Hepatocyte (in vitro differentiated cells): Measurements from ENCODE around the gene PERM1. TPM values are rescaled to one million over a fixed set of nuclear protein-coding genes. Genes with fewer than 3 reads are reported as not detected.
"Not testable (repeated sequence)": the region's sequence is repeated elsewhere in the genome, so short reads cannot be mapped to it uniquely, and the experiment has no call there.

Experiments
- DNase-seq: peaks from one replicate; pipeline ENCODE4 v3.0.0-alpha.2; 2016; ENCODE audit warnings: low spot score
- H2AFZ ChIP-seq: fragments of 200-600 bp; sonication (generic); 2 replicates; pipeline ENCODE4 v1.6.0; 2016; ENCODE audit warnings: antibody characterized with exemption, mild to moderate bottlenecking
- H3K27ac ChIP-seq: fragments of 200-600 bp; sonication (generic); 2 replicates; pipeline ENCODE4 v1.5.1; 2016; ENCODE audit warnings: mild to moderate bottlenecking
- H3K27me3 ChIP-seq: fragments of 200-600 bp; sonication (generic); 2 replicates; pipeline ENCODE4 v1.6.1; 2016
- H3K36me3 ChIP-seq: fragments of 200-600 bp; sonication (generic); replicated peaks from 2 replicates; pipeline ENCODE4 v1.5.1; 2016; ENCODE audit warnings: low read depth; ENCODE audit not compliant: insufficient read depth
- H3K4me1 ChIP-seq: fragments of 200-600 bp; sonication (generic); 2 replicates; pipeline ENCODE4 v1.5.1; 2016; ENCODE audit warnings: mild to moderate bottlenecking, moderate library complexity; ENCODE audit not compliant: insufficient read depth
- H3K4me2 ChIP-seq: fragments of 200-600 bp; sonication (generic); 2 replicates; pipeline ENCODE4 v1.6.0; 2016
- H3K4me3 ChIP-seq: fragments of 200-600 bp; sonication (generic); 2 replicates; pipeline ENCODE4 v1.5.1; 2016; ENCODE audit warnings: mild to moderate bottlenecking
- H3K79me2 ChIP-seq: fragments of 200-600 bp; sonication (generic); 2 replicates; pipeline ENCODE4 v1.6.0; 2017; ENCODE audit warnings: mild to moderate bottlenecking
- H3K9me2 ChIP-seq: fragments of 200-600 bp; sonication (generic); replicated peaks from 2 replicates; pipeline ENCODE4 v1.6.0; 2017; ENCODE audit warnings: mild to moderate bottlenecking; ENCODE audit not compliant: insufficient read depth
- H3K9me3 ChIP-seq: fragments of 200-600 bp; sonication (generic); 2 replicates; pipeline ENCODE4 v1.5.1; 2016; ENCODE audit warnings: low read depth, mild to moderate bottlenecking
- H4K20me1 ChIP-seq: fragments of 200-600 bp; sonication (generic); 2 replicates; pipeline ENCODE4 v1.6.0; 2016; ENCODE audit warnings: mild to moderate bottlenecking; ENCODE audit not compliant: insufficient read depth, poor library complexity, severe bottlenecking
- CTCF ChIP-seq: fragments of 200-600 bp; sonication (generic); IDR thresholded peaks from 2 replicates; pipeline ENCODE4 v1.5.1; 2016; ENCODE audit warnings: antibody characterized with exemption, mild to moderate bottlenecking; ENCODE audit not compliant: poor library complexity
- EZH2 ChIP-seq: fragments of 200-600 bp; sonication (generic); IDR thresholded peaks from 2 replicates; pipeline ENCODE4 v1.6.1; 2016; ENCODE audit warnings: antibody characterized with exemption, mild to moderate bottlenecking, borderline replicate concordance
- WGBS: methylation state at CpG from one replicate; pipeline ENCODE4 v1.1.6; 2016; ENCODE audit warnings: low lambda C conversion rate; ENCODE audit errors: missing lambda C conversion rate; 5-methylcytosine and 5-hydroxymethylcytosine counted together
- polyA plus RNA-seq: library from polyadenylated mRNA; unstranded; fragments of >200 nt; fragmentation: Nextera tagmentation; extraction: Ambion mirVana; gene quantifications from 2 replicates; pipeline ENCODE4 v1.2.1, GENCODE V29; 2016
- total RNA-seq: library from RNA; depleted of rRNA; stranded (reverse); fragments of >200 nt; gene quantifications from 2 replicates; pipeline ENCODE4 v1.2.3, GENCODE V29; 2014

PERM1 gene
- total and polyA plus RNA-seq, 2 experiments from 2014 or later, result 1.3 TPM; not detected in 1

DNA sequence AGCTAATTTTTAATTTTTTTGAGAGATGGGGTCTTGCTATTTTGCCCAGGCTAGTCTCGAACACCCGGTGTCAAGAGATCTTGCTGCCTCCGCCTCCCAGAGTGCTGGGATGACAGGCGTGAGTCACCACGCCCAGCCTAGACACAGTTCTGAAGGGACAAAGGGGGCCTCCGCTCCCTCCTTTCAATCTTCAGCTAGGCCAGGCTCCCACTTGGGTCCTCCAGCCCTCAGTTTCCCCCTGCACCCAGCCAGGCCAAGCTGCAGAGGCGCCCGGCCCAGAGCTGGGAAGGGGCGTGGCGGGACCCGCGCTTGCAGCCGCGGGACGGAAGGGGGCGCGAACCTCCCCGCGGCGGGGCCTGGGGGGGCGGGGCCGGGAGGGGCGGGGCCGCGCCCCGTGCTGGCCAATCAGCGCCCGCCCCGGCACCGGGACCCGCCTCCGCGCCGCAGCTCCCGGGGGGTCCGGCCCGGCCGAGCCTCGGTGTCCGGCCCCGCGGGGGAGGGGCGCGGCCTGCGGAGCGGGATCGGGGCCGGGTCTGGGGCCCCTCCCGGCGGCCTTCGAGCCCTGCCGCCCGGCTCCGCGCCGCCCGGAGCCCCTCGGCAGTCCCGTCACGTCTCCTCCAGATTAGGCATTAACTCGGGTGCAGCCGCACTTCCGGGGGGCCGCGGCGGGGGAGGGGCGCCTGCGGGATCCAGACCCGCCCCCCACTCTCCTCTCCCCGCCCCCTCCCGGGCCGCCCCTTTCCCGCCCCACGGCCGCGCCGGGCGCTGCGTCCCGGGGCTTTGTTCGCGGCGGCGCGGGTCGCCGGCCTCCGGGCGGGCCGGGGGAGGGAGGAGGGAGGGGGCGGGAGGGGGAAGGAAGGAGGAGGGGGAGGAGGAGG is 37.5 kb upstream of the PERM1 start:
- Histone ChIP-seq H4K20me1 (no peaks in the 10 kb centered on the region), H3K79me2 (peaks cover 29% of the 10 kb centered on the region), H3K4me2 (peak overlapping the region; percentile 97), H3K36me3 (no peaks in the 10 kb centered on the region), H3K27ac (peak overlapping the region; percentile 97), H3K9me2 (no peaks in the 10 kb centered on the region), H2AFZ (peak overlapping the region; percentile 35), H3K4me3 (peak overlapping the region; percentile 58), H3K27me3 (no peaks in the 10 kb centered on the region), H3K9me3 (no peaks in the 10 kb centered on the region), H3K4me1 (peaks cover 27% of the 10 kb centered on the region)
- whole genome bisulfite sequencing, result 27% methylated on average over 13 of the region's 91 CpGs
- peak; percentile 97 for DNase-seq
- TF ChIP-seq CTCF, result peak; percentile 52
- no peak for TF ChIP-seq EZH2

- DNase-seq, H3K4me2 ChIP-seq, H3K27me3 ChIP-seq, H3K9me2 ChIP-seq, H3K4me3 ChIP-seq, H3K9me3 ChIP-seq, H4K20me1 ChIP-seq, H3K27ac ChIP-seq, H3K36me3 ChIP-seq, H2AFZ ChIP-seq: not testable (repeated sequence)
- WGBS, result 98% methylated on average over 25 of the region's 26 CpGs
- peaks cover 27% of the 10 kb centered on the region for H3K4me1 ChIP-seq
- peaks cover 24% of the 10 kb centered on the region for H3K79me2 ChIP-seq
These were observed 36.4 kb upstream of the PERM1 start for GRCh38 chr1:1018321-1018685.

- H3K4me1 ChIP-seq, result peaks cover 27% of the 10 kb centered on the region
- H3K9me2 ChIP-seq, H3K4me3 ChIP-seq, DNase-seq, H3K27ac ChIP-seq, H3K36me3 ChIP-seq, H3K27me3 ChIP-seq, H4K20me1 ChIP-seq, H2AFZ ChIP-seq, H3K4me2 ChIP-seq, H3K9me3 ChIP-seq: not testable (repeated sequence)
- 86% methylated on average over 16 of the region's 17 CpGs for WGBS
- H3K79me2 ChIP-seq, result peaks cover 18% of the 10 kb centered on the region
These were observed 35.8 kb upstream of the PERM1 start for GRCh38 chr1:1017397-1018320.

- no peaks in the 10 kb centered on the region for H3K36me3 ChIP-seq
- peak; percentile 46 for DNase-seq
- H3K27me3 ChIP-seq, result no peaks in the 10 kb centered on the region
- H4K20me1 ChIP-seq, result no peaks in the 10 kb centered on the region
- H3K4me2 ChIP-seq, result peak overlapping the region; percentile 96
- H3K4me1 ChIP-seq, result peaks cover 11% of the 10 kb centered on the region
- no peaks in the 10 kb centered on the region for H3K79me2 ChIP-seq
- WGBS, result 82% methylated on average over 20 of the region's 20 CpGs
- no peak overlapping the region for H3K27ac ChIP-seq
- H3K9me2 ChIP-seq, result no peaks in the 10 kb centered on the region
- no peak overlapping the region for H3K4me3 ChIP-seq
- H2AFZ ChIP-seq, result no peak overlapping the region
- no peaks in the 10 kb centered on the region for H3K9me3 ChIP-seq
- TF ChIP-seq EZH2 (no peak), CTCF (peak; percentile 37)
These were observed 33.1 kb upstream of the PERM1 start for GRCh38 chr1:1014799-1015681.
